AG10803 (cell line): ENCODE measurements around the gene DLG2.
"Not testable (repeated sequence)": the region's sequence is repeated elsewhere in the genome, so short reads cannot be mapped to it uniquely, and the experiment has no call there.

Experiments used
- DNase-seq: peaks from one replicate; pipeline ENCODE4 v3.0.0; 2010; ENCODE audit warnings: low read depth
- H3K4me3 ChIP-seq: 2 replicates; pipeline ENCODE4 v1.5.1; 2011; ENCODE audit warnings: mild to moderate bottlenecking, low read length, control low read depth
- TF ChIP-seq, protein P1 (sequence below): conservative IDR thresholded peaks from 2 replicates; pipeline ENCODE4 v1.5.1; 2011; ENCODE audit warnings: mild to moderate bottlenecking, low read length, control low read depth, inconsistent platforms

DLG2 gene

DNA sequence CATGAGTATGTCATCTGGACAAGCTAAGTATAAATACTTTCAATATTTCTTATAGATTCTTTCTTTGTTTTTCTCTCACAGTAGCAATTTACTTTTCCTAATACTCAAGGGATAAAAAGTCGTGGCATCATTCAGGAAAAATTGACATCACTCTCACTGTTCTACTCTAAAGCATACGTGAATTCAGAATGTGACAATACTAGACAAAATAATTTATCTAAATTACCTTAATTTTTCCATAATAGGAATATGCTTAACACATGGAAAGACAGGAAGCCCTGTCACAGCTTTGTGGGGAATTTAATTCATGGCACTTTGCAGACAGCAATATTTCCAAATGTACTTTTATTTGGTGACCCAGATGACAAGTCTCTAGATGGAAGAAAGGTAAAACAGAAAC is 394.6 kb downstream of the DLG2 start:
- no peak overlapping the region for H3K4me3 ChIP-seq
- TF ChIP-seq, protein P1, sequence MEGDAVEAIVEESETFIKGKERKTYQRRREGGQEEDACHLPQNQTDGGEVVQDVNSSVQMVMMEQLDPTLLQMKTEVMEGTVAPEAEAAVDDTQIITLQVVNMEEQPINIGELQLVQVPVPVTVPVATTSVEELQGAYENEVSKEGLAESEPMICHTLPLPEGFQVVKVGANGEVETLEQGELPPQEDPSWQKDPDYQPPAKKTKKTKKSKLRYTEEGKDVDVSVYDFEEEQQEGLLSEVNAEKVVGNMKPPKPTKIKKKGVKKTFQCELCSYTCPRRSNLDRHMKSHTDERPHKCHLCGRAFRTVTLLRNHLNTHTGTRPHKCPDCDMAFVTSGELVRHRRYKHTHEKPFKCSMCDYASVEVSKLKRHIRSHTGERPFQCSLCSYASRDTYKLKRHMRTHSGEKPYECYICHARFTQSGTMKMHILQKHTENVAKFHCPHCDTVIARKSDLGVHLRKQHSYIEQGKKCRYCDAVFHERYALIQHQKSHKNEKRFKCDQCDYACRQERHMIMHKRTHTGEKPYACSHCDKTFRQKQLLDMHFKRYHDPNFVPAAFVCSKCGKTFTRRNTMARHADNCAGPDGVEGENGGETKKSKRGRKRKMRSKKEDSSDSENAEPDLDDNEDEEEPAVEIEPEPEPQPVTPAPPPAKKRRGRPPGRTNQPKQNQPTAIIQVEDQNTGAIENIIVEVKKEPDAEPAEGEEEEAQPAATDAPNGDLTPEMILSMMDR: no peak
- no peak for DNase-seq

DNA sequence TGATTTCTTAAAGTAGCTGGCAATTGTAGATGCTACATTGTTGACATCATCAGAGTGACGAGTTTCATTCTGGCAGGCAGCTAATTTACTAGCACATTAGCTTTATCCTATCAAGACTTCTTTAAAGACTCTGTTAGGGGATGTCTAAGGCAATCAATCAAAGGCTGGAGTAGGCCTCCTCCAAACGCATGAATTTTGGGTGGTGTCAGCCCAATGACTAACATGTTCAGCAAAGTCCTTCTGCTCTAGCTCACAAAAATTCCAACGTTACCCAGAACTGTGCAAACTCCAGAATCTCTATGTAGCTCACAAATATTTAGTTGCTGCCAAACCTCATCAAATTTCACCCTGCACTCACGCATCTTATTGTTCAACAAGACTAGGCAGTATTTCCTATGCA is 395.6 kb downstream of the DLG2 start:
- DNase-seq: no peak
- no peak overlapping the region for H3K4me3 ChIP-seq
- TF ChIP-seq, protein P1: no peak

DNA sequence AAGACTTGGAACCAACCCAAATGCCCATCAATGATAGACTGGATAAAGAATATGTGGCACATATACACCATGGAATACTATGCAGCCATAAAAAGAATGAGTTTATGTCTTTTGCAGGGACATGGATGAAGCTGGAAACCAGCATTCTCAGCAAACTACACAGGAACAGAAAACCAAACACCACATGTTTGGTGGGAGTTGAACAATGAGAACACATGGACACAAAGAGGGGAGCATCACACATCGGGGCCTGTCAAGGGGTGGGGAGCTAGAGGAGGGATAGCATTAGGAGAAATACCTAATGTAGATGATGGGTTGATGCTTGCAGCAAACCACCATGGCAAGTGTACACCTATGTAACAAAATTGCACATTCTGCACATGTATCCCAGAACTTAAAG is 397.4 kb downstream of the DLG2 start:
- DNase-seq, H3K4me3 ChIP-seq: not testable (repeated sequence)

DNA sequence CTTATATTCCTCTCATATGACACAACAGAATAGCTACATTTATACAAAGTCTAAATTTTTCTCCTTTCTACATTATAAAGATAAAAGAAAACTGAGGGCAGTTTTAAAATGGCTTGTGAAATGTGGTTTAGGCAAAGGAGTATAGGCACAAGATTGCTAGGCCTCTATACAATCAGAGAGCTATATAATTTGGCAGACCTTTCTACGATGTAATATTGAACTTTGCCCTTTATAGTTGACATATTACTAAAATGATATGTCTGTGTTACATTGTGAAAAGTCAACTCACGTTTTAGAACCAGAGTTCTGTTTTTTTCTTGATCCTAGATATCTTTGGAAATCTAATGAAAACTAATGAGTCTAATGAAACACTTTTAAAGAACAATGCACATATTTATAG is 430.2 kb downstream of the DLG2 start:
- H3K4me3 ChIP-seq: no peak overlapping the region
- TF ChIP-seq, protein P1: no peak
- no peak for DNase-seq

DNA sequence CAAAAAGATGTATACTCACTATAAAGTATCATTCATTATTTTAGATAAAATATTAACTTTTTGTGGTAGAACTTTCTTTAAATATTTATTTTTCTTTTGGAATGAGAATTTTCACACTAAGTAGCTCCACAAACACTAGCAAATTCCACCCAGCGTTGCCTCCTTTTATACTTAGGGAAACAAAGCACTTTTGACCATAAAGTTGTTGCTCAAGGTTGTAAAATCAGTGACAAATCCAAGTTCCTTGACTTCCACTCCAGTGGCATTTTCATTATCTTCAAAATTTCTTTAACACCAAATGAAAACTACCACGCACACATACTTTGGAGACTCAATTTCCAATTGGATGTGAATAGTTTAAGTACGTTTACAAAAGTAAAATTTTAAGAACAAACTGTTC is 431.2 kb downstream of the DLG2 start:
- TF ChIP-seq, protein P1: no peak
- DNase-seq: no peak

DNA sequence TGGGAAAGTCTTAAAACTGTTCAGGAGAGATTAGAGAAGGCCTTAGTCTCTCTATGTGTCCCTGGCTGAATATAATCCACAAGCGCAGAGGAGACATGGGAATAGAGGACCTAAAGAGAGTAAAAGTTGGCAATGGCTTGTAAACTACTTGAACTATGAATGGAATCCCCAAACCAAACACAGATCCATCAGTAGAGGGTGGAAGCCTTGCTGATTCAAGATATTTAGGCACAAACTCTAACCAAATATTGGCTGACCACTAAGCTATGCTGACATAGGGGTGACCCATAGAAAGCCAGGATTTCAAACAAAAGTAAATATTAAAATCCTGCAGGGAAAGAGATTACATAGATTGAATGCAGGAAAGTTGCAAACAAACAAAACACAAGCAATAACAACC is 439.2 kb downstream of the DLG2 start:
- TF ChIP-seq, protein P1: no peak
- H3K4me3 ChIP-seq: no peak overlapping the region

More for the DNA sequence above, 431.2 kb downstream of the DLG2 start:
- H3K4me3 ChIP-seq: no peak overlapping the region

DNA sequence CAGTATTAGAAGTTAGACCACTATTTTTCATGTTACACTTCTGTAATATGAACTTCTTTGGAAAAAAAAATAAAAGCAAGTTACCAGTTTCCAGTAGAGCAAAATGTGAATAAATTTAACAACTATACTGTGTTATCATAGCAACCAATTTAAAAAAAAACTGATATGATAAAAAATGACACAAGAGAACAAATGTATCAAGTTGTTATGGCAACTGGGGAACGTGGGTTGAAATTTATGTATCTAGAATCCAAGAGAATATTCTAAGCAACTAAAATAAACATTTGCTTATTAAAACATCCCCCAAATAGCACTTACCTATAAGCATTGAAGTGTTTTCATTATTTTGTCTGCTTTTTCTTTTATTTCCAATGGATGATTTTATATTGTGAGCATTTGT is 442.4 kb downstream of the DLG2 start:
- no peak for DNase-seq
- no peak overlapping the region for H3K4me3 ChIP-seq
- TF ChIP-seq, protein P1: no peak

More for the DNA sequence above, 439.2 kb downstream of the DLG2 start:
- DNase-seq: no peak
